BE2C (cell line): Measurements from ENCODE around the gene HLCS.

Experiments
- DNase-seq: peaks from one replicate; pipeline ENCODE4 v3.0.0-alpha.2; 2020
- H3K27me3 ChIP-seq: fragments of 250-450 bp; sonication (Bioruptor Pico); 2 replicates; pipeline ENCODE4 v1.5.1; 2020; ENCODE audit warnings: mild to moderate bottlenecking
- H3K36me3 ChIP-seq: fragments of 250-450 bp; sonication (Bioruptor Pico); 2 replicates; pipeline ENCODE4 v1.5.1; 2020; ENCODE audit warnings: mild to moderate bottlenecking
- H3K4me1 ChIP-seq: fragments of 250-450 bp; sonication (Bioruptor Pico); 2 replicates; pipeline ENCODE4 v1.5.1; 2020
- H3K4me3 ChIP-seq: 2 replicates; pipeline ENCODE4 v1.5.1; 2011; ENCODE audit warnings: low read depth, low read length
- H3K9me3 ChIP-seq: fragments of 250-450 bp; sonication (Bioruptor Pico); 2 replicates; pipeline ENCODE4 v1.5.1; 2020
- TF ChIP-seq, protein P1 (sequence below): IDR thresholded peaks from 2 replicates; pipeline ENCODE4 v1.5.1; 2012; ENCODE audit warnings: mild to moderate bottlenecking, low read depth, low read length

HLCS gene

DNA sequence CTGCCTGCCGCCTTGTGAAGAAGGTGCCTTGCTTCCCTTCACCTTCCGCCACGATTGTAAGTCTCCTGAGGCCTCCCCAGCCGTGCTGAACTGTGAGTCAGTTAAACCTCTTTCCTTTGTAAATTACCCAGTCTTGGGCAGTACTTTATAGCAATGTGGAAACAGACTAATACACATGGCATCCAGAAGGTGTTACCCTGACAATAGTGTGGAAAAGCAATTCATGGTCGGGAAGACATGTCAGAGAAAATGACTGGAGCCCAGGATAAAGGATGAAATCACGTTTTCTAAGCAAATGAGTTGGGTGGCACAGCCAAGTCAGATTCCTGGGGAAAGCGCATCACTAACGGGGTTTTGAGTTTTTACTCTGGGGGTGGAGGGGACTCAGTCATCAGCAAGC lies 76.4 kb downstream of the HLCS start:
- no peak overlapping the region for H3K4me3 ChIP-seq
- no peaks in the 10 kb centered on the region for H3K36me3 ChIP-seq
- H3K9me3 ChIP-seq = no peaks in the 10 kb centered on the region
- H3K27me3 ChIP-seq = no peaks in the 10 kb centered on the region
- TF ChIP-seq, protein P1, sequence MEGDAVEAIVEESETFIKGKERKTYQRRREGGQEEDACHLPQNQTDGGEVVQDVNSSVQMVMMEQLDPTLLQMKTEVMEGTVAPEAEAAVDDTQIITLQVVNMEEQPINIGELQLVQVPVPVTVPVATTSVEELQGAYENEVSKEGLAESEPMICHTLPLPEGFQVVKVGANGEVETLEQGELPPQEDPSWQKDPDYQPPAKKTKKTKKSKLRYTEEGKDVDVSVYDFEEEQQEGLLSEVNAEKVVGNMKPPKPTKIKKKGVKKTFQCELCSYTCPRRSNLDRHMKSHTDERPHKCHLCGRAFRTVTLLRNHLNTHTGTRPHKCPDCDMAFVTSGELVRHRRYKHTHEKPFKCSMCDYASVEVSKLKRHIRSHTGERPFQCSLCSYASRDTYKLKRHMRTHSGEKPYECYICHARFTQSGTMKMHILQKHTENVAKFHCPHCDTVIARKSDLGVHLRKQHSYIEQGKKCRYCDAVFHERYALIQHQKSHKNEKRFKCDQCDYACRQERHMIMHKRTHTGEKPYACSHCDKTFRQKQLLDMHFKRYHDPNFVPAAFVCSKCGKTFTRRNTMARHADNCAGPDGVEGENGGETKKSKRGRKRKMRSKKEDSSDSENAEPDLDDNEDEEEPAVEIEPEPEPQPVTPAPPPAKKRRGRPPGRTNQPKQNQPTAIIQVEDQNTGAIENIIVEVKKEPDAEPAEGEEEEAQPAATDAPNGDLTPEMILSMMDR = no peak
- H3K4me1 ChIP-seq = peaks cover 17% of the 10 kb centered on the region
- no peak for DNase-seq

DNA sequence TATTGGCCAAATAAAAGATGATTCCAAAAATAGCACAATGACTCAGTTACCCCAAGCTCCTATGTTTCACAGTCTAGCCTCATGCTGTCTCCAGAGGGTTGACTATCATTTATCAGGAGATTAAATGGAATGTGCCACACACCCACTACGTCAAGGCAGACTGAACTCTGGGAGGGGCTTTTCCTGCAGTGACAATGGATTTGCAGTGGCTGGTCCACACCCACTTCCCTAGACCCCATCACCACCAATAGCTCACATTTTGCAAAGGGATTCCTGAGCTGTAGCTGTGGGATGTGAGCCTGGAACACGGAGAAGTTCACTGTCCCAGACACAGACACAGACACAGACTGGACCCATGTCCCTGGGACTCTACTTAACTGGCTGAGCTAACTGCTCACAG lies 77.1 kb downstream of the HLCS start:
- no peak for DNase-seq
- Histone ChIP-seq H3K9me3 (no peaks in the 10 kb centered on the region), H3K27me3 (no peaks in the 10 kb centered on the region), H3K4me3 (no peak overlapping the region), H3K4me1 (peaks cover 17% of the 10 kb centered on the region), H3K36me3 (no peaks in the 10 kb centered on the region)
- TF ChIP-seq, protein P1 = no peak

DNA sequence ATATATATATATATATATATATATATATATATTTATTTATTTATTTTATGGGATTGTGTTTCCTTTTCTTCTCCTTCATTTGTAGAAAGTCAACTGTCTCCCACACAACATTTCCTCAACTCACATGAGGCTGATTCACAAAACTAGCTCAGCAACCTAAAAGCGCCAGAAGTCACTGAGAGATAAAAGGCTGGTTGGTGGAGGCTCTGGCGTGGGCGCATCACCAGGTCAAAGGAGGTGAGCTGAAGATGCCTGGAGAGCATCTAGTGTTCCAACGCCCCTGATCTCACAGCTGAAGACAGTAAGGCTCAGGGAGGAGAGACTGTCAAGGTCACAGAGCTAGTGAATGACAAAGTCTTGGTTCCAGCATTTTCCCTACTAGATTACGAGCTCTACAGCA lies 78.0 kb downstream of the HLCS start:
- H3K36me3 ChIP-seq = no peaks in the 10 kb centered on the region
- H3K27me3 ChIP-seq = no peaks in the 10 kb centered on the region
- TF ChIP-seq, protein P1 = no peak

DNA sequence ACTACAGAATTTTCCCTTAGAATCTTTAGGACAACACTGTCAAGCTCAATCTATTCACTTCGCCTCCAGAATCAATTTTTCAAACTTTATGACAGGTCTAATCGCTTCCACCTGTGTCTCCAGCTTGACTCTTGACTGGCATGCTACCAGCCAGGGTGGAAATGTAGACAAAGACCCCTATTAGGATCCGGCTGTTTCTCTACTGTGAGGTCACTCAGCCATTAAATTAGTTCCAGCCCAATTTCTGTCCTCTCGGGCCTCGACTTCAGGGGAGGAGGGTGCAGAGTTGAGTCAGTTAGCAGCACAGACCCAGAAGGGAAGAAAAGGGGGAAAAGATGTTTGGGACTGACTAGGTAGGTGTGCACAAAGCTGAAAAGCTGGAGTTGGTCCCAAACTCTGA lies 78.5 kb downstream of the HLCS start:
- Histone ChIP-seq H3K27me3 (no peaks in the 10 kb centered on the region), H3K4me3 (no peak overlapping the region), H3K36me3 (no peaks in the 10 kb centered on the region), H3K9me3 (no peaks in the 10 kb centered on the region), H3K4me1 (peaks cover 17% of the 10 kb centered on the region)
- peak; percentile 21 for DNase-seq
- TF ChIP-seq, protein P1 = no peak

More for the DNA sequence above, 78.0 kb downstream of the HLCS start:
- Histone ChIP-seq H3K9me3 (no peaks in the 10 kb centered on the region), H3K4me1 (peaks cover 17% of the 10 kb centered on the region), H3K4me3 (no peak overlapping the region)
- no peak for DNase-seq

DNA sequence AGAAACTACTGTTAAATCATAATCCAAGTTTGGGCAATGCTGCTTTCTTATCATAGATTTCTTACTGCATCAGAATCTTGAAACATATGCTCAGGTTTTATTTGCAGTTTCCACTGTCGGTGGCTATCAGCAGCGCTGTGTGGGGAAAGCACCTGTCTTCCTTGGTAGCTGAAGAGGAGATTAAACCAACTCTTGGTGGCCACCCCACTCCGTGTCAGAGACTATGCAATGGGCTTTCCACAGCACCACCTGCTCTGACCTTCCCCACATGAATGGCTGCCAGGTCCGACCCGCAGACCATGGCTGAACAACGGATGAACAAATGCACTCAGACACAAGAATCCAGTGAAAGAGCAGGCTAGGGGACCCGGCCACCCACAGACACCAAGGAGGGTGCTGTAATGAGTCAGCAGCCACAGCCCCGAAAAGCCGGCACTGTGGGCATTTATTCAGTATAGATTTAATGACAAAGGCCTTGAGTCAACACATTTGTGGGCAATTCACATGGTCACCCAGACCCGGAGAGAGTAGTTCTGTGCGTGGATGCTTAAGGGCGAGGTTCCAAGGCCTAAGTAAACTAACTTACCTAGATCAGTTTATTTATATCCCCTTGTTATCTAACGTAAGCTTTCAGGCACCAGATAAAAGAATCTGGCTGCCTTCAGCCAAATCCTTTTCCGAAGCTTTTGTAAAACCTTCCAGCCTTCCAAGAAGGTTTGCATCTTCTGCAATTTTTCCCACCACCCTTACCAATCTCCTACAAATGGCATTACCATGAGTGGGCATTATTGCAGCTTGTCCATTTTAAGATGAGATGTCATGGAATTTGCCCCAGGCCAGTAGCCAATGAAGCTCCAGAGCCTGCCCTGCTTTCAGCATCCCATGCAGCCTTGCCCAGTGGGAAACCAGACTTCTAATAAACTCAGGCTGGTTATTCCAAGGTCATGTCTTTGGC lies 82.7 kb downstream of the HLCS start:
- Histone ChIP-seq H3K9me3 (no peaks in the 10 kb centered on the region), H3K36me3 (no peaks in the 10 kb centered on the region), H3K27me3 (no peaks in the 10 kb centered on the region), H3K4me3 (no peak overlapping the region), H3K4me1 (no peaks in the 10 kb centered on the region)
- TF ChIP-seq, protein P1 = no peak
- no peak for DNase-seq

DNA sequence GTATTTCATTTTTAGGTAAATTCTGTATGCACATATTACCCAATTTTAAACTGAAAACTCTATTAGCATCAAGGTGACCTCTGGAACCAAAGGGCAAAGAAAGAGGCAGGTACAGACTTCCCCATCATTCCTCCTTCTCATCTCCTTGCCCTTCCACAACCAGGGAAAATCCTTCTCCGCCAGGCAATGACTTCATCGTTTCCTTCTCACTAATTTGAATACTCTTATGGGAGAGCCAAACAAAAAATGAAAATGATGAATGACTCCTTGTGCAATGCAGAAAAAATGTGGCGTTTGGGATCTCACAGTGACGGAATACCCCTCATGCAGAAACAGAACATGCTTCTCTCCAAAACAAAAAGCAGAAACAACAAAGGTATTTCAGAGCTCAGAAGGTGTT lies 83.7 kb downstream of the HLCS start:
- Histone ChIP-seq H3K36me3 (no peaks in the 10 kb centered on the region), H3K9me3 (no peaks in the 10 kb centered on the region), H3K4me1 (no peaks in the 10 kb centered on the region), H3K27me3 (no peaks in the 10 kb centered on the region), H3K4me3 (no peak overlapping the region)
- DNase-seq = no peak
- TF ChIP-seq, protein P1 = no peak
